SK-N-SH treated with all-trans-retinoic acid at 6 μM for 48 hours (cell line): ENCODE measurements around the gene F7.

Source experiments
- ATAC-seq: fragments of 200-7000 bp; cut with Tn5 transposase; 3 replicates; pipeline ENCODE4 v1.9.1; 2020; ENCODE audit warnings: mild to moderate bottlenecking, moderate library complexity
- ARNTL ChIP-seq: fragments of 450-650 bp; formaldehyde crosslinking; IDR thresholded peaks from 2 replicates; pipeline ENCODE4 v1.5.0; 2020; ENCODE audit warnings: low read depth, mild to moderate bottlenecking, moderate library complexity, borderline replicate concordance
- CSDC2 ChIP-seq: fragments of 250-450 bp; sonication (Bioruptor Pico); IDR thresholded peaks from 2 replicates; pipeline ENCODE4 v1.5.0; 2020; ENCODE audit warnings: mild to moderate bottlenecking, moderate library complexity
- ESRRG ChIP-seq: fragments of 250-450 bp; sonication (Bioruptor Pico); IDR thresholded peaks from 2 replicates; pipeline ENCODE4 v1.6.1; 2021; ENCODE audit warnings: mild to moderate bottlenecking
- GLIS3 ChIP-seq: fragments of 250-450 bp; sonication (Bioruptor Pico); IDR thresholded peaks from 2 replicates; pipeline ENCODE4 v1.5.0; 2020; ENCODE audit warnings: mild to moderate bottlenecking, moderate library complexity
- ISL1 ChIP-seq: fragments of 250-450 bp; sonication (Bioruptor Pico); IDR thresholded peaks from 2 replicates; pipeline ENCODE4 v2.1.2; 2022; ENCODE audit warnings: mild to moderate bottlenecking, moderate library complexity
- OSR1 ChIP-seq: fragments of 250-450 bp; sonication (Bioruptor Pico); IDR thresholded peaks from 2 replicates; pipeline ENCODE4 v1.8.0; 2022; ENCODE audit warnings: moderate library complexity, mild to moderate bottlenecking, inconsistent platforms
- PPARA ChIP-seq: fragments of 250-450 bp; sonication (Bioruptor Pico); IDR thresholded peaks from 2 replicates; pipeline ENCODE4 v1.5.0; 2020; ENCODE audit warnings: mild to moderate bottlenecking, borderline replicate concordance
- RARB ChIP-seq: fragments of 250-450 bp; sonication (Bioruptor Pico); IDR thresholded peaks from 2 replicates; pipeline ENCODE4 v1.8.0; 2021; ENCODE audit warnings: mild to moderate bottlenecking, moderate library complexity
- SNAI2 ChIP-seq: fragments of 250-450 bp; sonication (Bioruptor Pico); IDR thresholded peaks from 2 replicates; pipeline ENCODE4 v1.5.0; 2020; ENCODE audit warnings: mild to moderate bottlenecking, moderate library complexity
- TCF4 ChIP-seq: fragments of 250-450 bp; sonication (Bioruptor Pico); IDR thresholded peaks from 2 replicates; pipeline ENCODE4 v1.8.0; 2021; ENCODE audit warnings: mild to moderate bottlenecking, moderate library complexity, borderline replicate concordance
- TOX ChIP-seq: fragments of 250-450 bp; sonication (Bioruptor Pico); IDR thresholded peaks from 2 replicates; pipeline ENCODE4 v1.8.0; 2021; ENCODE audit warnings: mild to moderate bottlenecking, moderate library complexity, borderline replicate concordance
- ZC3H10 ChIP-seq: fragments of 250-450 bp; sonication (Bioruptor Pico); IDR thresholded peaks from 2 replicates; pipeline ENCODE4 v1.5.1; 2021; ENCODE audit warnings: mild to moderate bottlenecking, moderate library complexity
- ZFP3 ChIP-seq: fragments of 250-450 bp; sonication (Bioruptor Pico); IDR thresholded peaks from 2 replicates; pipeline ENCODE4 v1.5.0; 2020; ENCODE audit warnings: mild to moderate bottlenecking, moderate library complexity
- ZFP30 ChIP-seq: fragments of 450-650 bp; formaldehyde crosslinking; IDR thresholded peaks from 2 replicates; pipeline ENCODE4 v1.5.0; 2022; ENCODE audit warnings: mild to moderate bottlenecking, moderate library complexity
- ZNF565 ChIP-seq: fragments of 450-650 bp; formaldehyde crosslinking; conservative IDR thresholded peaks from 2 replicates; pipeline ENCODE4 v1.5.0; 2020; ENCODE audit warnings: low read depth, mild to moderate bottlenecking, moderate library complexity
- ZNF70 ChIP-seq: fragments of 450-650 bp; formaldehyde crosslinking; IDR thresholded peaks from 2 replicates; pipeline ENCODE4 v1.5.0; 2020; ENCODE audit warnings: mild to moderate bottlenecking, moderate library complexity
- ZNF8 ChIP-seq: fragments of 450-650 bp; formaldehyde crosslinking; IDR thresholded peaks from 2 replicates; pipeline ENCODE4 v1.5.0; 2020; ENCODE audit warnings: mild to moderate bottlenecking, moderate library complexity
- TF ChIP-seq, protein P1 (sequence below): fragments of 250-450 bp; sonication (Bioruptor Pico); IDR thresholded peaks from 2 replicates; pipeline ENCODE4 v1.8.0; 2020; ENCODE audit warnings: mild to moderate bottlenecking, moderate library complexity, borderline replicate concordance
- TF ChIP-seq, protein P2 (sequence below): fragments of 250-450 bp; sonication (Bioruptor Pico); IDR thresholded peaks from 2 replicates; pipeline ENCODE4 v1.5.0; 2020; ENCODE audit warnings: mild to moderate bottlenecking, moderate library complexity
- TF ChIP-seq, protein P3 (sequence below): fragments of 250-450 bp; sonication (Bioruptor Pico); IDR thresholded peaks from 2 replicates; pipeline ENCODE4 v1.5.1; 2020; ENCODE audit warnings: low read depth, mild to moderate bottlenecking, moderate library complexity
- TF ChIP-seq, protein P4 (sequence below): fragments of 250-450 bp; sonication (Bioruptor Pico); IDR thresholded peaks from 2 replicates; pipeline ENCODE4 v1.5.1; 2021; ENCODE audit warnings: mild to moderate bottlenecking, moderate library complexity

Gene F7

DNA sequence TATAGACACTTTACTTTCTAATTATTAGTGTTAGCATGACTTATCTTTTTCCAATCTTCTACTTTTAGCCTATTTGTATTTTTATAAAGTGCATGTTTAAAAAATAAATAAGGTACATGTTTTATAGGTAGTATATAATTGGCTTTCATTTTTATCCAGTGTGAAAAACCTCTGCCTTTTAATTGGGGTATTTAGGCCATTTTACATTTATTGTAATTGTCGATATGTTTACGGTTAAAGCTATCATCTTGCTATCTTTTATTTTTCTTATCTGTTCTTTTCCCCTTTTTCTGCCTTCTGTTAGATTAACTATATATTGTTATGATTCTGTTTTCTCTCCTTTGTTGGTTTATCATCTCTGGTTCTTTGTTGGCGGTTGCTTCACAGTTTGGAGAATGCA, 62.0 kb downstream of the F7 start (continued):
- TF ChIP-seq, protein P1, sequence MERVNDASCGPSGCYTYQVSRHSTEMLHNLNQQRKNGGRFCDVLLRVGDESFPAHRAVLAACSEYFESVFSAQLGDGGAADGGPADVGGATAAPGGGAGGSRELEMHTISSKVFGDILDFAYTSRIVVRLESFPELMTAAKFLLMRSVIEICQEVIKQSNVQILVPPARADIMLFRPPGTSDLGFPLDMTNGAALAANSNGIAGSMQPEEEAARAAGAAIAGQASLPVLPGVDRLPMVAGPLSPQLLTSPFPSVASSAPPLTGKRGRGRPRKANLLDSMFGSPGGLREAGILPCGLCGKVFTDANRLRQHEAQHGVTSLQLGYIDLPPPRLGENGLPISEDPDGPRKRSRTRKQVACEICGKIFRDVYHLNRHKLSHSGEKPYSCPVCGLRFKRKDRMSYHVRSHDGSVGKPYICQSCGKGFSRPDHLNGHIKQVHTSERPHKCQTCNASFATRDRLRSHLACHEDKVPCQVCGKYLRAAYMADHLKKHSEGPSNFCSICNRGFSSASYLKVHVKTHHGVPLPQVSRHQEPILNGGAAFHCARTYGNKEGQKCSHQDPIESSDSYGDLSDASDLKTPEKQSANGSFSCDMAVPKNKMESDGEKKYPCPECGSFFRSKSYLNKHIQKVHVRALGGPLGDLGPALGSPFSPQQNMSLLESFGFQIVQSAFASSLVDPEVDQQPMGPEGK: no peak
- TF ChIP-seq GLIS3 (CRISPR knock-in tag) (no peak), ISL1 (no peak)

DNA sequence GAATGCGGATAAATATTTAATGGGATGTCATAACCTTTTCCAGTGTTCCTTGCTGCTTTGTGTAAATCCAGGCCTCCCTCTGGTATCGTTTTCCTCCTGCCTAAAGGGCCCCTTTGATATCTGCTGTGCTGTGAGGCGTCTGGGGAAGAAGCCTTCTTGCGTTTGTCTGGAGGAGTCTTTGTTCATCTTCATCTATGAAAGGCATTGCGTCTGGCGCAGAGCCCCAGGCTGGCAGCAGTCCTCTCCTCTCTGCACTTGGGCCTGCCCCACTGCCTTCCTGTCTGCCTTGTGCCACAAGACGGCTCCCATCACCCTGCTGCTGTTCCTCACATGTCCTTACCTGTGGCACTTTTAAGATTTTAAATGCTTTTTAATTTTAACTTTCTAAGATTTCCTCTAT, 62.6 kb downstream of the F7 start:
- no peak for TF ChIP-seq PPARA (CRISPR knock-in tag)
- no peak for TF ChIP-seq OSR1 (CRISPR knock-in tag)
- TF ChIP-seq ZFP3 (CRISPR knock-in tag): no peak
- TF ChIP-seq, protein P1: no peak
- TF ChIP-seq GLIS3 (CRISPR knock-in tag): no peak
- no peak for TF ChIP-seq ZFP30 (CRISPR knock-in tag)
- no peak for TF ChIP-seq SNAI2
- no peak for TF ChIP-seq ZC3H10 (CRISPR knock-in tag)
- ATAC-seq: no peak

DNA sequence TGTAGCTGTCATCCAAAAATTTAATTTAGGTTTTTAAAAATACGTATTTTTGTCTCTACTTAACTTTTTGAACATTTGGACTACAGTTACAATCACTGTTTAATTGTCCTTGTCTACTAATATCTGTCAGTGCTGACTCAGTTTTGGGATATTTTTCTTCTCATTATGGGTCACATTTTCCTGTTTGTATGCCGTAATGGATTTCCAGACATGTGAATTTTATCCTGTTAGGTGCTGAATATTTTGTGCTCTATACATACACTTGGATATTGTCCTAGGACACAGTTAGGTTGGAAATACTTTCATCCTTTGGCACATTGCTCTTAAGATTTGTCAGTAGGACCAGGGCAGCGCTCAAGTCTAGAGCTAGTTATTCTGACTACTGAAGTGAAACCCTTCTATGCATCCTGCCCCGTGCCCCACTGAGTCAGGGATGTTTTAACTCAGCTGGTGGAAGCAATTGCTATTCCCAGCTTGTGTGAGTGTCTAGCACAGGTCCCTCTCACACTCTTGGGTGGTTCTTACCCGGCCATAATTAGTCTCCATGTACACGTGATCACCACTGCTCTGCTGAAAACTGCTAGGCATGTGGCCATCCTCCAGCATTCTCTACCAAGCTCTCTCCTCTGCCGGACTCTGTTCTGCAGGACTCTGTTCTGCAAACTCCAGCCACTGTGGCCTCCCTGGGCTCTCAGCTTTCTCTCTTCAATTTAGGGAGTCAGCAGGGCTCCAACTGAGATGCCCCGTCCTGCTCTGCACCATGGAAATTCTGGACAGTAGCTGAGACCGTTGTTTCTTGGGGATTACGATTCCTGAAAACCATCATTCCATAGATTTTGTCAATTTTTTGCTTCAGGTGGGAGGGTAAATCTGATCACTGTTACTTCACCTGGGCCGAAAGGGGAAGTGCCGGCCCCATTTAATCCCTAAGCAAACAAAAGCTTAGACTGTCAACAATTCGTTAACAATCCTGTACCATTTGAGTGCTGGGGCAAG, 64.0 kb downstream of the F7 start:
- TF ChIP-seq, protein P2, sequence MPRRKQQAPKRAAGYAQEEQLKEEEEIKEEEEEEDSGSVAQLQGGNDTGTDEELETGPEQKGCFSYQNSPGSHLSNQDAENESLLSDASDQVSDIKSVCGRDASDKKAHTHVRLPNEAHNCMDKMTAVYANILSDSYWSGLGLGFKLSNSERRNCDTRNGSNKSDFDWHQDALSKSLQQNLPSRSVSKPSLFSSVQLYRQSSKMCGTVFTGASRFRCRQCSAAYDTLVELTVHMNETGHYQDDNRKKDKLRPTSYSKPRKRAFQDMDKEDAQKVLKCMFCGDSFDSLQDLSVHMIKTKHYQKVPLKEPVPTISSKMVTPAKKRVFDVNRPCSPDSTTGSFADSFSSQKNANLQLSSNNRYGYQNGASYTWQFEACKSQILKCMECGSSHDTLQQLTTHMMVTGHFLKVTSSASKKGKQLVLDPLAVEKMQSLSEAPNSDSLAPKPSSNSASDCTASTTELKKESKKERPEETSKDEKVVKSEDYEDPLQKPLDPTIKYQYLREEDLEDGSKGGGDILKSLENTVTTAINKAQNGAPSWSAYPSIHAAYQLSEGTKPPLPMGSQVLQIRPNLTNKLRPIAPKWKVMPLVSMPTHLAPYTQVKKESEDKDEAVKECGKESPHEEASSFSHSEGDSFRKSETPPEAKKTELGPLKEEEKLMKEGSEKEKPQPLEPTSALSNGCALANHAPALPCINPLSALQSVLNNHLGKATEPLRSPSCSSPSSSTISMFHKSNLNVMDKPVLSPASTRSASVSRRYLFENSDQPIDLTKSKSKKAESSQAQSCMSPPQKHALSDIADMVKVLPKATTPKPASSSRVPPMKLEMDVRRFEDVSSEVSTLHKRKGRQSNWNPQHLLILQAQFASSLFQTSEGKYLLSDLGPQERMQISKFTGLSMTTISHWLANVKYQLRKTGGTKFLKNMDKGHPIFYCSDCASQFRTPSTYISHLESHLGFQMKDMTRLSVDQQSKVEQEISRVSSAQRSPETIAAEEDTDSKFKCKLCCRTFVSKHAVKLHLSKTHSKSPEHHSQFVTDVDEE: no peak
- TF ChIP-seq TOX (CRISPR knock-in tag) (no peak), PPARA (CRISPR knock-in tag) (no peak), ZNF8 (CRISPR knock-in tag) (no peak), OSR1 (CRISPR knock-in tag) (no peak), RARB (no peak), ZNF70 (CRISPR knock-in tag) (no peak), ESRRG (CRISPR knock-in tag) (no peak), TCF4 (CRISPR knock-in tag) (no peak), CSDC2 (CRISPR knock-in tag) (no peak), ZNF565 (CRISPR knock-in tag) (no peak), GLIS3 (CRISPR knock-in tag) (no peak), ZC3H10 (CRISPR knock-in tag) (no peak), SNAI2 (no peak), ARNTL (CRISPR knock-in tag) (no peak), ZFP3 (CRISPR knock-in tag) (no peak), ISL1 (no peak)
- TF ChIP-seq, protein P1: no peak
- TF ChIP-seq, protein P3, sequence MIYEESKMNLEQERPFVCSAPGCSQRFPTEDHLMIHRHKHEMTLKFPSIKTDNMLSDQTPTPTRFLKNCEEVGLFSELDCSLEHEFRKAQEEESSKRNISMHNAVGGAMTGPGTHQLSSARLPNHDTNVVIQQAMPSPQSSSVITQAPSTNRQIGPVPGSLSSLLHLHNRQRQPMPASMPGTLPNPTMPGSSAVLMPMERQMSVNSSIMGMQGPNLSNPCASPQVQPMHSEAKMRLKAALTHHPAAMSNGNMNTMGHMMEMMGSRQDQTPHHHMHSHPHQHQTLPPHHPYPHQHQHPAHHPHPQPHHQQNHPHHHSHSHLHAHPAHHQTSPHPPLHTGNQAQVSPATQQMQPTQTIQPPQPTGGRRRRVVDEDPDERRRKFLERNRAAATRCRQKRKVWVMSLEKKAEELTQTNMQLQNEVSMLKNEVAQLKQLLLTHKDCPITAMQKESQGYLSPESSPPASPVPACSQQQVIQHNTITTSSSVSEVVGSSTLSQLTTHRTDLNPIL: no peak
- TF ChIP-seq, protein P4, sequence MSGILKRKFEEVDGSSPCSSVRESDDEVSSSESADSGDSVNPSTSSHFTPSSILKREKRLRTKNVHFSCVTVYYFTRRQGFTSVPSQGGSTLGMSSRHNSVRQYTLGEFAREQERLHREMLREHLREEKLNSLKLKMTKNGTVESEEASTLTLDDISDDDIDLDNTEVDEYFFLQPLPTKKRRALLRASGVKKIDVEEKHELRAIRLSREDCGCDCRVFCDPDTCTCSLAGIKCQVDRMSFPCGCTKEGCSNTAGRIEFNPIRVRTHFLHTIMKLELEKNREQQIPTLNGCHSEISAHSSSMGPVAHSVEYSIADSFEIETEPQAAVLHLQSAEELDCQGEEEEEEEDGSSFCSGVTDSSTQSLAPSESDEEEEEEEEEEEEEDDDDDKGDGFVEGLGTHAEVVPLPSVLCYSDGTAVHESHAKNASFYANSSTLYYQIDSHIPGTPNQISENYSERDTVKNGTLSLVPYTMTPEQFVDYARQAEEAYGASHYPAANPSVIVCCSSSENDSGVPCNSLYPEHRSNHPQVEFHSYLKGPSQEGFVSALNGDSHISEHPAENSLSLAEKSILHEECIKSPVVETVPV (CRISPR knock-in tag): no peak
- ATAC-seq: no peak
